ENCODE results near the gene RNF34.
A peak's percentile ranks its signal among the peaks of the same experiment; 100 is the strongest.
"Not testable (repeated sequence)": the region's sequence is repeated elsewhere in the genome, so short reads cannot be mapped to it uniquely, and the experiment has no call there.

The RNF34 gene

DNA sequence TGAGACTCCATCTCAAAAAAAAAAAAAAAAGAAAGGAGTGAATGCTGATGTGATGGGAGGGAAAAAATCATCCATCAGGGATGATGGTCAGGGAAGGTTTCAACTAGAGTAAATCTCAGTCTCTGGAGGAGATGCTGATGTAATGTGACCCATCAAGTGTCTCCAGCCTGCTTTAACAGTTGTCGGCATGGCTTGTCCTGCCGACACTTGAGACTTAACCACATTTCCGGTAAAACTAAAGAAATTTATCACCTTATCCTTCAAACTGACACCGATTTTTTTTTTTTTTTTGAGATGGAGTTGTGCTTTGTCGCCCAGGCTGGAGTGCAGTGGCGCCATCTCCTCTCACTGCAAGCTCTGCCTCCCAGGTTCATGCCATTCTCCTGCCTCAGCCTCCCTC, 26.2 kb upstream of the RNF34 start:
- no peaks in the 10 kb centered on the region for H3K36me3 ChIP-seq (ENCODE audit: control insufficient read depth in 1 of 2, insufficient read depth in 2 of 2, low read length in 2 of 2)
- H3K4me1 ChIP-seq (ENCODE audit: control insufficient read depth in 1 of 2, insufficient read depth in 2 of 2, low read length in 2 of 2): no peaks in the 10 kb centered on the region
- no peaks in the 10 kb centered on the region for H3K9me3 ChIP-seq (ENCODE audit: control insufficient read depth in 1 of 2, low read length in 2 of 2)
- no peak overlapping the region for H3K27ac ChIP-seq (ENCODE audit: low read length)
- H3K27me3 ChIP-seq (ENCODE audit: low read depth, low read length): no peaks in the 10 kb centered on the region
- H3K4me3 ChIP-seq (ENCODE audit: low read depth in 1 of 2, low read length in 2 of 2): no peak overlapping the region

DNA sequence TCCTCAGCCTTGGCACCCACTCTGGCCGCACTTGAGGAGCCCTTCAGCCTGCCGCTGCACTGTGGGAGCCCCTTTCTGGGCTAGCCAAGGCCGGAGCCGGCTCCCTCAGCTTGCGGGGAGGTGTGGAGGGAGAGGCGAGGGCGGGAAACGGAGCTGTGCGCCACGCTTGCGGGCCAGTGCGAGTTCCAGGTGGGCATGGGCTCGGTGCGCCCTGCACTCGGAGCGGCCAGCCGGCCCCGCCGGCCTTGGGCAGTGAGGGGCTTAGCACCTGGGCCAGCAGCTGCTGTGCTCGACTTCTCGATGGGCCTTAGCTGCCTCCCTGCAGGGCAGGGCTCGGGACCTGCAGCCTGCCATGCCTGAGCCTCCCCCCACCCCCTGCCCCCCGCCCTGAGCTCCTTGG, 25.6 kb upstream of the RNF34 start:
- H3K27me3 ChIP-seq (ENCODE audit: low read depth, low read length); H3K4me1 ChIP-seq (ENCODE audit: control insufficient read depth in 1 of 2, insufficient read depth in 2 of 2, low read length in 2 of 2); H3K27ac ChIP-seq (ENCODE audit: low read length); H3K4me3 ChIP-seq (ENCODE audit: low read depth in 1 of 2, low read length in 2 of 2); H3K9me3 ChIP-seq (ENCODE audit: control insufficient read depth in 1 of 2, low read length in 2 of 2); H3K36me3 ChIP-seq (ENCODE audit: control insufficient read depth in 1 of 2, insufficient read depth in 2 of 2, low read length in 2 of 2): not testable (repeated sequence)

DNA sequence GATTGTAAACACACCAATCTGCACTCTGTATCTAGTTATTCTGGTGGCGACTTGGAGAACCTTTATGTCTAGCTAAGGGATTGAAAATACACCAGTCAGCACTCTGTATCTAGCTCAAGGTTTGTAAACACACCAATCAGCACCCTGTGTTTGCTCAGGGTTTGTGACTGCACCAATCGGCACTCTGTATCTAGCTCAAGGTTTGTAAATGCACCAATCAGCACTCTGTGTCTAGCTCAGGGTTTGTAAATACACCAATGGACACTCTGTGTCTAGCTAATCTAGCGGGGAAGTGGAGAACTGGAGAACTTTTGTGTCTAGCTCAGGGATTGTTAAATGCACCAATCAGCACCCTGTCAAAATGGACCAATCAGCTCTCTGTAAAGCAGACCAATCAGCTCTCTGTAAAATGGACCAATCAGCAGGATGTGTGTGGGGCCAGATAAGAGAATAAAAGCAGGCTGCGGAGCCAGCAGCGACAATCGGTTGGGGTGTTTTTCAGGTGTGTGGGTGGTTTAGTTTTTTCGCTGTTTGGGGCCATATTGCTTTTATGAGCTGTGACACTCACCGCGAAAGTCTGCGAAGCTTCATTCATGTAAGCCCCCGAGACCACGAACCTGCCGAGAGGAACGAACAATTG, 24.9 kb upstream of the RNF34 start:
- H3K9me3 ChIP-seq (ENCODE audit: control insufficient read depth in 1 of 2, low read length in 2 of 2): not testable (repeated sequence)

DNA sequence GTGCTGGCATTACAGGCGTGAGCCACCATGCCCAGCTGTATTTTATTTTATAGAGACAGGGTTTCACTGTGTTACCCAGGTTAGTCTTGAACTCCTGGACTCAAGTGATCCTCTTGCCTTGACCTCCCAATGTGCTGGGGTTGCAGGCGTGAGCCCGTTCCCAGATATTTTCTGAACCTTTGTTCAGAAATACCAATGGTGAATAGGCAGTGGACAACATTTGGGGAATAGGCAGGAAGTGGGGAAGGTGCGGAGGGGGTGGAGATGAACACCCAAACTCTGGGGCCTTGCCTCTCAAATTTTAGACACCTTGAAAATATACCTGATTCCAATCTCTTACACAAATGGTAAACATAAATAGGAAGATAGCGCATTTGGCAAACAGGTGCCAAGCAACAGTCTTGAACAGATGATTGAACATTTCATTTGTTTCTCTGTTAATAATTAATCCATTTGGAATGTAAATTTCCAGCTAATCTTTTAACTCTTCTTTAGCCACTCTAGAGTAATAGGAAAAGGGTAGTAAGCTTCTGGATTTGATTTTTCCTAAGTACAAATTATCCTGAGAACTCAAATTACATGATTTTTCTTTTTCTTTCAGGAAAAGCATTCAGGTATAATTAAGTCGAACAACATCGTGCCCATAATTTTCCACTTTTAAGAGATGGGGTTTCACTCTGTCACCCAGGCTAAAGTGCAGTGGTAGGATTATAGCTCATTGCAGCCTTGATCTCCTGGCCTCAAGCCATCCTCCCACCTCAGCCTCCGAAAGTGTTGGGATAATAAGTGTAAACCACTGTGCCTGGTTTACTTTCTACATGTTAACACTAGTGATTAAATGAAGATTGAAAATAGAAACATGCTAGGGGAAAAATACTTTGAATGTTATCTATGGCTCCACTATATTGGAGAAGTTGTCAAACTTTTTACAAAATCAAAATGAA, 22.9 kb upstream of the RNF34 start:
- H3K9me3 ChIP-seq (ENCODE audit: control insufficient read depth in 1 of 2, low read length in 2 of 2): no peaks in the 10 kb centered on the region

More for the DNA sequence above, 24.9 kb upstream of the RNF34 start:
- H3K27me3 ChIP-seq (ENCODE audit: low read depth, low read length); H3K4me1 ChIP-seq (ENCODE audit: control insufficient read depth in 1 of 2, insufficient read depth in 2 of 2, low read length in 2 of 2); H3K36me3 ChIP-seq (ENCODE audit: control insufficient read depth in 1 of 2, insufficient read depth in 2 of 2, low read length in 2 of 2); H3K27ac ChIP-seq (ENCODE audit: low read length); H3K4me3 ChIP-seq (ENCODE audit: low read depth in 1 of 2, low read length in 2 of 2): not testable (repeated sequence)

DNA sequence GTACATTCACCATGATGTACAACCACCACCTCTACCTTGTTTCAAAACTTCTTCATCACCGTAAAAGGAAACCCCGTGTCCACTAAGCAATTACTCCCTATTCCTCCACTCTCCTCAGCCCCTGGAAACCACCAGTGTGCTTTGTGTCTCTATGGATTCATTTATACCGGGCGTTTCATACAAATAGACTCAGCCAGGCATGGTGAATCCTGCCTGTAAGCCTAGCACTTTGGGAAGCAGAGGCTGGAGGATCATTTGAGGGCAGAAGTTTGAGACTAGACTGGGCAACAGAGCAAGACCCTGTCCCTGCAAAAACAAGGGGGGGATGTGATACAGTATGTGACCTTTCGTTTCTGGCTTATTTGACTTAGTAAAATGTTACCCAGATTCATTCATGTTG, 21.2 kb upstream of the RNF34 start:
- H3K9me3 ChIP-seq (ENCODE audit: control insufficient read depth in 1 of 2, low read length in 2 of 2): no peaks in the 10 kb centered on the region
- H3K27me3 ChIP-seq (ENCODE audit: low read depth, low read length): no peaks in the 10 kb centered on the region
- no peak overlapping the region for H3K4me3 ChIP-seq (ENCODE audit: low read depth in 1 of 2, low read length in 2 of 2)
- no peaks in the 10 kb centered on the region for H3K4me1 ChIP-seq (ENCODE audit: control insufficient read depth in 1 of 2, insufficient read depth in 2 of 2, low read length in 2 of 2)
- H3K36me3 ChIP-seq (ENCODE audit: control insufficient read depth in 1 of 2, insufficient read depth in 2 of 2, low read length in 2 of 2): no peaks in the 10 kb centered on the region
- no peak overlapping the region for H3K27ac ChIP-seq (ENCODE audit: low read length)

More for the DNA sequence above, 22.9 kb upstream of the RNF34 start:
- no peak overlapping the region for H3K27ac ChIP-seq (ENCODE audit: low read length)
- no peak overlapping the region for H3K4me3 ChIP-seq (ENCODE audit: low read depth in 1 of 2, low read length in 2 of 2)
- no peaks in the 10 kb centered on the region for H3K27me3 ChIP-seq (ENCODE audit: low read depth, low read length)
- no peaks in the 10 kb centered on the region for H3K4me1 ChIP-seq (ENCODE audit: control insufficient read depth in 1 of 2, insufficient read depth in 2 of 2, low read length in 2 of 2)
- H3K36me3 ChIP-seq (ENCODE audit: control insufficient read depth in 1 of 2, insufficient read depth in 2 of 2, low read length in 2 of 2): no peaks in the 10 kb centered on the region

DNA sequence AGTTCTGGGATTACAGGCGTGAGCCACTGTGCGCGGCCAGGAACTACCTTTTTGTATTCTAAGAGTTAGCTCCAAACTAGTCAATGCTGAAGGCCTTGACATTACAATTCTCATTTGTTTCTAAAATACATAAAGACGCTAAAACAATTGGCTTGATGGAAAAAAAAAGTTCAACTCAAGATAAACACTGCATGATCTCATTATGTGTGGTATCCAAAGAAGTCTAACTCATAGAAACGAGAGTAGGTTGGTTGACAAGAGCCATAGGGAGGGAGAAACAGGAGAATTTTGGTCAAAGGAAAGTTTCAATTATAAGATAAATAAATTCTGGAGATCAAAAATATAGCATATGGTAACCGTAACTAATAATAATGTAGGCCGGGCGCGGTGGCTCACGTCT, 20.0 kb upstream of the RNF34 start:
- Histone ChIP-seq H3K27me3 (ENCODE audit: low read depth, low read length) (no peaks in the 10 kb centered on the region), H3K4me3 (ENCODE audit: low read depth in 1 of 2, low read length in 2 of 2) (no peak overlapping the region), H3K9me3 (ENCODE audit: control insufficient read depth in 1 of 2, low read length in 2 of 2) (no peaks in the 10 kb centered on the region), H3K36me3 (ENCODE audit: control insufficient read depth in 1 of 2, insufficient read depth in 2 of 2, low read length in 2 of 2) (no peaks in the 10 kb centered on the region), H3K27ac (ENCODE audit: low read length) (no peak overlapping the region), H3K4me1 (ENCODE audit: control insufficient read depth in 1 of 2, insufficient read depth in 2 of 2, low read length in 2 of 2) (no peaks in the 10 kb centered on the region)

DNA sequence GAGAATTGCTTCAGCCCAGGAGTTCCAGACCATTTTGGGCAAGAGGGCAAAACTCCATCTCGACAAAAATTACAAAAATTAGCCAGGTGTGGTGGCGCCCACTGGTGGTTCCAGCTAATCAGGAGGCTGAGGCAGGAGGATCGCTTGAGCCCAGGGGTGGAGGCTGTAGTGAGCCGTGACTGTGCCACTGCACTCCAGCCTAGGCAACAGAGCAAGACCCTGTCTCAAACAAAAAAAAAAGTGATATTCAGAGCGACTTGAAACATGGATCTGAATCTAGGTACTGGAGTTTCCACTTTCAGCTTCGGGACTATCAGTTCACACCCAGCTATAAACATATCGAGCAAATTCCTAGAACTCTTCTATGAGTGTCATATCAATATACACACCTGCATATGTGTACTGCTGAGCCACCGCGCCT, 16.3 kb upstream of the RNF34 start:
- Histone ChIP-seq H3K9me3 (ENCODE audit: control insufficient read depth in 1 of 2, low read length in 2 of 2) (no peaks in the 10 kb centered on the region), H3K36me3 (ENCODE audit: control insufficient read depth in 1 of 2, insufficient read depth in 2 of 2, low read length in 2 of 2) (no peaks in the 10 kb centered on the region), H3K4me1 (ENCODE audit: control insufficient read depth in 1 of 2, insufficient read depth in 2 of 2, low read length in 2 of 2) (no peaks in the 10 kb centered on the region), H3K27ac (ENCODE audit: low read length) (no peak overlapping the region), H3K4me3 (ENCODE audit: low read depth in 1 of 2, low read length in 2 of 2) (no peak overlapping the region), H3K27me3 (ENCODE audit: low read depth, low read length) (no peaks in the 10 kb centered on the region)

DNA sequence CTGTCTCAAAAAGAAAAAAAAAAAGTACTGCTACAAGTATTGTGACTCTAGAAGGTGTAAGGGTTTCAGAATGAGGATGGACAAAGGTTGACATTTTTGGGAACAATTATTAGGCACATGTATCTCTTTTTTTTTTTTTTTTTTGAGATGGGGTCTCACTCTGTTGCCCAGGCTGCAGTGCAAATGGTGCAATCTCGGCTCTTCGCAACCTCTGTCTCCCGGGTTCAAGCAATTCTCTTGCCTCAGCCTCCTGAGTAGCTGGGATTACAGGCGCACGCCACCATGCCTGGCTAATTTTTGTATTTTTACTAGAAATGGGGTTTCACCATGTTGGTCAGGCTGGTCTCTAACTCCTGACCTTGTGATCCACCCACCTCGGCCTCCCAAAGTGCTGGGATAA, 15.0 kb upstream of the RNF34 start:
- not testable (repeated sequence) for H3K27me3 ChIP-seq (ENCODE audit: low read depth, low read length); H3K27ac ChIP-seq (ENCODE audit: low read length); H3K4me3 ChIP-seq (ENCODE audit: low read depth in 1 of 2, low read length in 2 of 2); H3K36me3 ChIP-seq (ENCODE audit: control insufficient read depth in 1 of 2, insufficient read depth in 2 of 2, low read length in 2 of 2); H3K4me1 ChIP-seq (ENCODE audit: control insufficient read depth in 1 of 2, insufficient read depth in 2 of 2, low read length in 2 of 2); H3K9me3 ChIP-seq (ENCODE audit: control insufficient read depth in 1 of 2, low read length in 2 of 2)

DNA sequence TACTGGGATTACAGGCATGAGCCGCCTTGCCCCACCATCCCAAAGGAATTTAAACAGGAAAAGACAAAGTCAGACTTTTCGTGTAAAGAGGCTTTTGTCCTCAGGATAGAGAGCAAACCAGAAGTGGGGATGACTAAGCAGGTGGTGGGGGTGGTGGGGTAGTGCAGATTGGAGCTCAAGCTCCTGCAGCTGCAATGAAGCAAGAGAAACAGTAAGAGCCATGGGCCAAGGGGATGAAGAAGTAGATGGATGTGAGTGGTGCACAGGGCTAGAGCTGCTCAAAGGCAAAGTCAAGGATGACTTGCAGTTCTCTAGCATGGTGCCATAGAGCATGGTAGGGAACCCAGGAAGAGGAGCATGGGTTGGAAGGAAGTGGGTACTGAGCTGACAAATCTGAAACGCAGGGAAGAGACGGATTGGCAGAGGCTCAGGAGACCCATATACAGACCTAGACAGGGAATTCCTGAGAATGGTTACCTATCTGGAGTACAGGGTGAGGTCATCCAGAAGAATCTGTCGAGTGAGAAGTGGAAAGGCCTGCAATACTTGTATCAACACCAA, 11.4 kb upstream of the RNF34 start:
- Histone ChIP-seq H3K9me3 (ENCODE audit: control insufficient read depth in 1 of 2, low read length in 2 of 2) (no peaks in the 10 kb centered on the region), H3K36me3 (ENCODE audit: control insufficient read depth in 1 of 2, insufficient read depth in 2 of 2, low read length in 2 of 2) (no peaks in the 10 kb centered on the region)

DNA sequence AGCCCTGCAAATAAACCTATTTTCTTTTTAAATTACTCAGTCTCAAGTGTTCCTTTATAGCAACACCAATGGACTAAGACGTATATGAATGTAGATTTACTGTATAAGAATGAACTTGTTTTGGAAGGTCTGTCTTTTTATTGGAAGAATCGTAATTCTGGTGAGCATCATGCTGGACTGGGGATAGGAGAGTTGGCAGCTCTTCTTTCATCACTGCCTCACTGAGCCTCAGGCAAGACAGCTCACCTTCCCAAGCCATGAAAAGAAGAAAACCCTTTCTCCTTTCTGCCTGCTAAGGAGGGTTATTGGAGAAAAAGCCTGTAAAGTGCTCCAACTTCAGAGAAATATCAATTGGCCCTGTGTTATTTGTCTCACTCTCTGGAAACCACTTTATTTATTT, 9.1 kb upstream of the RNF34 start:
- H3K4me1 ChIP-seq (ENCODE audit: control insufficient read depth in 1 of 2, insufficient read depth in 2 of 2, low read length in 2 of 2): no peaks in the 10 kb centered on the region
- H3K36me3 ChIP-seq (ENCODE audit: control insufficient read depth in 1 of 2, insufficient read depth in 2 of 2, low read length in 2 of 2): no peaks in the 10 kb centered on the region
- H3K27me3 ChIP-seq (ENCODE audit: low read depth, low read length): no peaks in the 10 kb centered on the region
- no peaks in the 10 kb centered on the region for H3K9me3 ChIP-seq (ENCODE audit: control insufficient read depth in 1 of 2, low read length in 2 of 2)
- no peak overlapping the region for H3K4me3 ChIP-seq (ENCODE audit: low read depth in 1 of 2, low read length in 2 of 2)
- no peak overlapping the region for H3K27ac ChIP-seq (ENCODE audit: low read length)

More for the DNA sequence above, 11.4 kb upstream of the RNF34 start:
- no peaks in the 10 kb centered on the region for H3K27me3 ChIP-seq (ENCODE audit: low read depth, low read length)
- no peak overlapping the region for H3K27ac ChIP-seq (ENCODE audit: low read length)
- H3K4me3 ChIP-seq (ENCODE audit: low read depth in 1 of 2, low read length in 2 of 2): no peak overlapping the region
- no peaks in the 10 kb centered on the region for H3K4me1 ChIP-seq (ENCODE audit: control insufficient read depth in 1 of 2, insufficient read depth in 2 of 2, low read length in 2 of 2)

DNA sequence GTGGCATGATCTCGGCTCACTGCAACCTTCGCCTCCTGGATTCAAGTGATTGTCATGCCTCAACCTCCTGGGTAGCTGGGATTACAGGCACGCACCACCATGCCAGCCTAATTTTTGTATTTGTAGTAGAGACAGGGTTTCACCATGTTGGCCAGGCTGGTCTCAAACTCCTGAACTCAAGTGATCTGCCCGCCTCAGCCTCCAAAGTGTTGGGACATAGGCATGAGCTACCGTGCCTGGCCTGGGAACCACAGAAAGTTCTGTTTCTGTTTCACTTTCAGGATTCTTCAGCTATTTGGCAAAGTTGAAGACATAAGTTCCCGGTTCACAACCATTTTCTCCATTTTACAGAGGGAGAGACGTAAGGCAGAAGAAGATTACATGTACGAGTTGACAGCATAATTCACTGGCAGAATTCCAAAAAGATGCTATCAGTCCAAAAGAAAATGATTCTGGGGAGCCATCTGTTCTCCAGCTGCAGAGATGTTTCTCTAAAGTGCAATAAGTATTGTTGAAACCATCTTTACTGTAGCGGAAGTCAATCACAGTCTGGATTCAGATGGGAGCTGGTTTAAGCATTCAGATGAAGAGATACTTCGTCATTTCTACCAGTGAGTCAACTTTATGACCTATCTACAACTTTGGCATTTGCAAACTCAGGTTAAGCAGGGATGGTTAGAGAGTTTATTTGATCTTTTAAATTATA, 8.1 kb upstream of the RNF34 start:
- H3K27me3 ChIP-seq (ENCODE audit: low read depth, low read length): no peaks in the 10 kb centered on the region
- no peaks in the 10 kb centered on the region for H3K9me3 ChIP-seq (ENCODE audit: control insufficient read depth in 1 of 2, low read length in 2 of 2)
- H3K36me3 ChIP-seq (ENCODE audit: control insufficient read depth in 1 of 2, insufficient read depth in 2 of 2, low read length in 2 of 2): no peaks in the 10 kb centered on the region
- H3K4me3 ChIP-seq (ENCODE audit: low read depth in 1 of 2, low read length in 2 of 2): peak overlapping the region; percentile 6 to 47
- H3K4me1 ChIP-seq (ENCODE audit: control insufficient read depth in 1 of 2, insufficient read depth in 2 of 2, low read length in 2 of 2): no peaks in the 10 kb centered on the region
- H3K27ac ChIP-seq (ENCODE audit: low read length): no peak overlapping the region
